ENCODE measurements around the gene SLC9A9. TPM values are rescaled to one million over a fixed set of nuclear protein-coding genes. Genes with fewer than 3 reads are reported as not detected.

Gene SLC9A9
- polyA plus RNA-seq, 1 donor from 2014 or later: 0.54 TPM

DNA sequence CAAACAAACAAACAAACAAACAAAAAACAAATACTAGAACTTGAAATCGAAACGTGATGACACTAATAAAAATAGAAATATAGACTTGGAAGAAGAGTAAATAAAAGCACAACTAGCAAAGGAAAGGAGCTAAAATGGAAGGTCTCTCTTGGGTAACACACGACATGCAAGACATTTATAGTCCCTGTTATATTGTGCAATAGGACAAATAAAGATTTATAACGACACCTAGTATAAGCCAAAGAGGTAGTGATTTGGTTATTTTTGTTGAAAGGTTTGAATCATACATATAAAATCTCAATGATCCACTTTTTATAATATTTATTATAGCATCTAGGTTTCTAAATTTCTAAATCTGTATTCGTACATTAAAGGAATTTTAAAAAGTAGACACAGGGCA, 379.1 kb downstream of the SLC9A9 start:
- Histone ChIP-seq H3K9me3 (ENCODE audit: low read length) (no peaks in the 10 kb centered on the region), H3K9me2 (ENCODE audit: insufficient read depth, low read length) (no peaks in the 10 kb centered on the region), H2AFZ (ENCODE audit: low read depth, low read length) (no peak overlapping the region), H3K9ac (ENCODE audit: low read length) (no peak overlapping the region), H3K4me2 (ENCODE audit: low read length) (no peak overlapping the region), H3K4me3 (ENCODE audit: low read length) (no peak overlapping the region), H3F3A (ENCODE audit: insufficient read depth, low read length, poor library complexity, severe bottlenecking) (no peaks in the 10 kb centered on the region), H3K79me2 (replicated peaks; ENCODE audit: insufficient read depth, low read length) (no peaks in the 10 kb centered on the region), H3K36me3 (ENCODE audit: insufficient read depth, low read length) (no peaks in the 10 kb centered on the region), H3K27me3 (ENCODE audit: insufficient read depth, low read depth, low read length) (no peaks in the 10 kb centered on the region), H3K27ac (ENCODE audit: low read length) (no peak overlapping the region), H4K20me1 (ENCODE audit: insufficient read depth) (no peaks in the 10 kb centered on the region)
- TF ChIP-seq POLR2AphosphoS5 (IDR thresholded peaks at IDR 0.05): no peak
- TF ChIP-seq, protein P1, sequence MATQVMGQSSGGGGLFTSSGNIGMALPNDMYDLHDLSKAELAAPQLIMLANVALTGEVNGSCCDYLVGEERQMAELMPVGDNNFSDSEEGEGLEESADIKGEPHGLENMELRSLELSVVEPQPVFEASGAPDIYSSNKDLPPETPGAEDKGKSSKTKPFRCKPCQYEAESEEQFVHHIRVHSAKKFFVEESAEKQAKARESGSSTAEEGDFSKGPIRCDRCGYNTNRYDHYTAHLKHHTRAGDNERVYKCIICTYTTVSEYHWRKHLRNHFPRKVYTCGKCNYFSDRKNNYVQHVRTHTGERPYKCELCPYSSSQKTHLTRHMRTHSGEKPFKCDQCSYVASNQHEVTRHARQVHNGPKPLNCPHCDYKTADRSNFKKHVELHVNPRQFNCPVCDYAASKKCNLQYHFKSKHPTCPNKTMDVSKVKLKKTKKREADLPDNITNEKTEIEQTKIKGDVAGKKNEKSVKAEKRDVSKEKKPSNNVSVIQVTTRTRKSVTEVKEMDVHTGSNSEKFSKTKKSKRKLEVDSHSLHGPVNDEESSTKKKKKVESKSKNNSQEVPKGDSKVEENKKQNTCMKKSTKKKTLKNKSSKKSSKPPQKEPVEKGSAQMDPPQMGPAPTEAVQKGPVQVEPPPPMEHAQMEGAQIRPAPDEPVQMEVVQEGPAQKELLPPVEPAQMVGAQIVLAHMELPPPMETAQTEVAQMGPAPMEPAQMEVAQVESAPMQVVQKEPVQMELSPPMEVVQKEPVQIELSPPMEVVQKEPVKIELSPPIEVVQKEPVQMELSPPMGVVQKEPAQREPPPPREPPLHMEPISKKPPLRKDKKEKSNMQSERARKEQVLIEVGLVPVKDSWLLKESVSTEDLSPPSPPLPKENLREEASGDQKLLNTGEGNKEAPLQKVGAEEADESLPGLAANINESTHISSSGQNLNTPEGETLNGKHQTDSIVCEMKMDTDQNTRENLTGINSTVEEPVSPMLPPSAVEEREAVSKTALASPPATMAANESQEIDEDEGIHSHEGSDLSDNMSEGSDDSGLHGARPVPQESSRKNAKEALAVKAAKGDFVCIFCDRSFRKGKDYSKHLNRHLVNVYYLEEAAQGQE (IDR thresholded peaks at IDR 0.05; ENCODE audit: borderline replicate concordance): no peak
- no peak for TF ChIP-seq EP300 (conservative IDR thresholded peaks at IDR 0.05; ENCODE audit: poor library complexity, severe bottlenecking)
- TF ChIP-seq MXI1 (conservative IDR thresholded peaks at IDR 0.05; ENCODE audit: poor library complexity, severe bottlenecking): no peak
- TF ChIP-seq CTCF (IDR thresholded peaks at IDR 0.05; ENCODE audit: poor library complexity, severe bottlenecking): no peak
- no peak for TF ChIP-seq EZH2 (IDR thresholded peaks at IDR 0.05; ENCODE audit: borderline replicate concordance, insufficient read depth, low read length, poor library complexity, severe bottlenecking)
- TF ChIP-seq RAD21 (conservative IDR thresholded peaks at IDR 0.05): no peak
- TF ChIP-seq TAF1 (IDR thresholded peaks at IDR 0.05; ENCODE audit: low read depth): no peak
- TF ChIP-seq SMC3 (conservative IDR thresholded peaks at IDR 0.05; ENCODE audit: poor library complexity): no peak

DNA sequence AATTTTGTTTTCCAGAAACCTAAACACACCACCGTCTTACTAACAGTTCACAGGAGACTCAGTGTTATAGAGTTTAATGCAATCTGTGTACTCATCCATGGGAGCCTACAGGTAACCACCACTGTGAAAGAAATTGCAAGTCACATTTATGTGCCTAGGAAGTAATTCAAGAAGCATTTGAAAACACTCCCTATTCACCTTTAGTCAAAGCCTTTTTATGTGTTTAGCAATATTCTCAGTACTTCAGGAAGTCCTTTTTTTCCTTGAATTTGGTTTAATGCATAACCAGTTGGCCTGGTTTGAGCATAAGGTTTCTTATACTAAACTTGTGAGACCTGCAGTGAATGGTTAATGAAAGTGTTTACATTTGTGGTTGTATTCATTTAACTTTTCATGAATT, 382.6 kb downstream of the SLC9A9 start:
- TF ChIP-seq RAD21 (conservative IDR thresholded peaks at IDR 0.05) (no peak), EP300 (conservative IDR thresholded peaks at IDR 0.05; ENCODE audit: poor library complexity, severe bottlenecking) (no peak), POLR2AphosphoS5 (IDR thresholded peaks at IDR 0.05) (no peak)
- H2AFZ ChIP-seq (ENCODE audit: low read depth, low read length): no peak overlapping the region
- no peak overlapping the region for H3K27ac ChIP-seq (ENCODE audit: low read length)
- H3F3A ChIP-seq (ENCODE audit: insufficient read depth, low read length, poor library complexity, severe bottlenecking): no peaks in the 10 kb centered on the region
- H4K20me1 ChIP-seq (ENCODE audit: insufficient read depth): no peaks in the 10 kb centered on the region
- H3K9me3 ChIP-seq (ENCODE audit: low read length): no peaks in the 10 kb centered on the region
- no peak overlapping the region for H3K4me3 ChIP-seq (ENCODE audit: low read length)
- H3K4me2 ChIP-seq (ENCODE audit: low read length): no peak overlapping the region
- no peaks in the 10 kb centered on the region for H3K9me2 ChIP-seq (ENCODE audit: insufficient read depth, low read length)
- no peaks in the 10 kb centered on the region for H3K36me3 ChIP-seq (ENCODE audit: insufficient read depth, low read length)
- no peaks in the 10 kb centered on the region for H3K27me3 ChIP-seq (ENCODE audit: insufficient read depth, low read depth, low read length)
- no peak overlapping the region for H3K9ac ChIP-seq (ENCODE audit: low read length)
- H3K79me2 ChIP-seq (replicated peaks; ENCODE audit: insufficient read depth, low read length): no peaks in the 10 kb centered on the region

DNA sequence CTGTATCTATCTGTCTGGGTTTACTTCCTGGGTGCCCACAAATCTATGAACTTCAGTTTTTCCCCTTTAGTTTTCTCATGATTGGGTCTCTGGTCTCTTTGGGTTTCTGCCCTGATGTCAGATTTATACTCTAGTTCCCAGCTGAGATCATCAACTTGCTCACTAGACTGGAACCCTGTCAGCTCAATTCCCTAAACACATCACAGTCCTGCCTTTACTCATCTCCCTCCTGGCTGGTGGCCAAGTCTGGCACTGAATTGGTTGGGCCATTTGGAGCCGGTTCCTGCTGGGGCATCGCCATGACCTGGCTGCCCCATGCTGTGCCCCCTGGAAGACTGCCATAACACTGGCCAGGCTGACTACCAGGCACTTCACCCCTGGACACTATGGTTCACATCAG, 383.4 kb downstream of the SLC9A9 start:
- no peak overlapping the region for H3K27ac ChIP-seq (ENCODE audit: low read length)
- H3F3A ChIP-seq (ENCODE audit: insufficient read depth, low read length, poor library complexity, severe bottlenecking): no peaks in the 10 kb centered on the region
- no peaks in the 10 kb centered on the region for H3K9me2 ChIP-seq (ENCODE audit: insufficient read depth, low read length)
- H3K4me3 ChIP-seq (ENCODE audit: low read length): no peak overlapping the region
- no peaks in the 10 kb centered on the region for H3K27me3 ChIP-seq (ENCODE audit: insufficient read depth, low read depth, low read length)
- no peaks in the 10 kb centered on the region for H3K36me3 ChIP-seq (ENCODE audit: insufficient read depth, low read length)
- no peaks in the 10 kb centered on the region for H3K79me2 ChIP-seq (replicated peaks; ENCODE audit: insufficient read depth, low read length)
- no peak overlapping the region for H2AFZ ChIP-seq (ENCODE audit: low read depth, low read length)
- TF ChIP-seq MXI1 (conservative IDR thresholded peaks at IDR 0.05; ENCODE audit: poor library complexity, severe bottlenecking) (no peak), TAF1 (IDR thresholded peaks at IDR 0.05; ENCODE audit: low read depth) (no peak), POLR2AphosphoS5 (IDR thresholded peaks at IDR 0.05) (no peak), RAD21 (conservative IDR thresholded peaks at IDR 0.05) (no peak), EP300 (conservative IDR thresholded peaks at IDR 0.05; ENCODE audit: poor library complexity, severe bottlenecking) (no peak), SMC3 (conservative IDR thresholded peaks at IDR 0.05; ENCODE audit: poor library complexity) (no peak), EZH2 (IDR thresholded peaks at IDR 0.05; ENCODE audit: borderline replicate concordance, insufficient read depth, low read length, poor library complexity, severe bottlenecking) (no peak), CTCF (IDR thresholded peaks at IDR 0.05; ENCODE audit: poor library complexity, severe bottlenecking) (no peak)
- TF ChIP-seq, protein P1 (IDR thresholded peaks at IDR 0.05; ENCODE audit: borderline replicate concordance): no peak
- H3K9ac ChIP-seq (ENCODE audit: low read length): no peak overlapping the region
- H3K4me2 ChIP-seq (ENCODE audit: low read length): no peak overlapping the region
- H3K9me3 ChIP-seq (ENCODE audit: low read length): no peaks in the 10 kb centered on the region
- H4K20me1 ChIP-seq (ENCODE audit: insufficient read depth): no peaks in the 10 kb centered on the region
